ENCODE data around the gene KRT17. TPM values are rescaled to one million over a fixed set of nuclear protein-coding genes. Genes with fewer than 3 reads are reported as not detected.
"Not testable (repeated sequence)": the region's sequence is repeated elsewhere in the genome, so short reads cannot be mapped to it uniquely, and the experiment has no call there.

The KRT17 gene
- total RNA-seq, 1 donor from 2014 or later: 512 TPM

DNA sequence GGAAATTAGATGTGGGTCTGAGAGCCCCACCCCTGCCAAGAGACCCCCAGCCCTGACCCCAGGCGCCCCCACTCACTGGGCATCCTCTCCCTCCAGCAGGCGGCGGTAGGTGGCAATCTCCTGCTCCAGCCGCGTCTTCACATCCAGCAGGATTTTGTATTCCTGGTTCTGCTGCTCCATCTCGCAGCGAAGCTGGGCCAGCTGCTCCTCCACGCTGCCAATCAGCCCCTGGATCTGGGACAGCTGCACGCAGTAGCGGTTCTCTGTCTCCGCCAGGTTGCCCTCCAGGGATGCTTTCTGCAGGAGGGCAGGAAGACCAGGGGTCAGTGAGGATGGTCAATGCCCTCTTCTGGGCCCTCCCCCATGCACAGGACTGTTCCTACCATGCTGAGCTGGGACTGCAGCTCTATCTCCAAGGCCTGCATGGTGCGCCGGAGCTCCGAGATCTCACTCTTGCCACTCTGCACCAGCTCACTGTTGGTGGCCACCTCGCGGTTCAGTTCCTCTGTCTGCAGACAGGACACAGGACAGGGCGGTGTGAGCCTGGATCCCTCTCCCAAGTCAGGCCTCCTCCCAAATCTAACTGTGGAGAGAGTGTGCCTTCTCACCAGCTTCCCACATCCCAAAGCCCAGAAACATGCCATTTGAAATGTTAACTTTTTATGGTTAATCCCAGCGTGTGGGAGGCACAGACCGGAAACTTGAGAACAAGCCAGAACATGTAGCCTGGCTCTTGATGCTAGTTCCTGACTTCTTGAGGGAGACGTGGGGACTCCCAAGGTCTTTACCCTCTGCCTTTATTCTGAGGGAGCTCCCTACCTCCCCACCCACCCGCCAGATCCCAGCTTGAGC lies 3.6 kb downstream of the KRT17 start:
- H3K4me3 Mint-ChIP-seq: peak overlapping the region; percentile 81
- DNase-seq (ENCODE audit: extremely low spot score, unreplicated experiment): no peak
- peaks cover 23% of the 10 kb centered on the region for H3K27me3 Mint-ChIP-seq
- peak overlapping the region; percentile 99 for H3K27ac Mint-ChIP-seq
- H3K36me3 Mint-ChIP-seq: peaks cover 6% of the 10 kb centered on the region
- H3K4me1 Mint-ChIP-seq (ENCODE audit: unreplicated experiment): peaks cover 24% of the 10 kb centered on the region
- TF ChIP-seq CTCF (conservative IDR thresholded peaks at IDR 0.05): no peak
- H3K9me3 Mint-ChIP-seq: no peaks in the 10 kb centered on the region

- H3K4me1 Mint-ChIP-seq (ENCODE audit: unreplicated experiment): peaks cover 29% of the 10 kb centered on the region
- DNase-seq (ENCODE audit: extremely low spot score, unreplicated experiment); H3K9me3 Mint-ChIP-seq; H3K36me3 Mint-ChIP-seq: not testable (repeated sequence)
- peak overlapping the region; percentile 81 for H3K4me3 Mint-ChIP-seq
- H3K27ac Mint-ChIP-seq: peak overlapping the region; percentile 99
- peaks cover 23% of the 10 kb centered on the region for H3K27me3 Mint-ChIP-seq
Measured at GRCh38 chr17:41619927-41620582, 4.3 kb downstream of the KRT17 start.

DNA sequence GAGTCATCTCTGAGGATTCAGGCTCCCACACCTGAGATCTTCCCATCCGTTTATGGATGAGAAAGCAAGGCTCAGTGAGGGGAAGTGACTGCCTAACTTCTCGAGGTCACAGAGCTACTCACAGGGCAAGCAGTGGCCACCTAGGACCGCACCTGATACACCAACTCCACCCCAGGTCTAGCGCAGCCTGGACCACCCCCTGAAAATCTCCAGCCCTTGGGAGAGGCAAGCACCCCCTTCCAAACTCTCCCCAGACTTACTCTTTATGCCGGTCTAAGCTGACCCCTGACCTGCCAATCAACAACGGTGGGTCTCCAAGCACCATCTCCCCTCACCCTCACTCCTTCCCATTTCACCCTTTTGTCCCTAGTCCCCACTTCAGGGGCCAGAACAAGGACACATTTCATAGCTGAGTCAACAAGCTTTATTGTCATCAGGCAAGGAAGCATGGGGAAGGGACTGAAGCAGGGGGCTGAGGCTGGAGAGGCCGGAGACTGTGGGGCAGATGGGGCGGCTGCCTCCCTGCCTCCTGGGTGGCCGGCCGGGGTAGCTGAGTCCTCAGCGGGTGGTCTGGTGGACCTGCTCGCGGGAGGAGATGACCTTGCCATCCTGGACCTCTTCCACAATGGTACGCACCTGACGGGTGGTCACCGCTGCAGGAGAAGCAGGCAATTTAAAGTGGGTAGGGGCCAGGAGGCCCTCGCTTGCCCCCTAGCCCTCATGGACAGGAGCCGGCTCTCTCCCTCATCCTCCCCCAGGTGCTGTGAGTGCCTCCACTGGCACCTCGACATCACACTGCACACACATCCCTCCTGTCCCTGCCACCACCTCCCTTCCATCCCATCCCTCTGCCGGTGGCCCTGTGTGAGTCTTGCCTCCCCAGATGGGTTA lies 5.1 kb downstream of the KRT17 start:
- Mint-ChIP-seq H3K4me3 (peak overlapping the region; percentile 83), H3K27ac (peak overlapping the region; percentile 99), H3K27me3 (peaks cover 19% of the 10 kb centered on the region), H3K4me1 (ENCODE audit: unreplicated experiment) (peaks cover 24% of the 10 kb centered on the region), H3K9me3 (no peaks in the 10 kb centered on the region), H3K36me3 (peaks cover 6% of the 10 kb centered on the region)
- TF ChIP-seq CTCF (conservative IDR thresholded peaks at IDR 0.05): no peak
- DNase-seq (ENCODE audit: extremely low spot score, unreplicated experiment): no peak

- H3K27ac Mint-ChIP-seq: peak overlapping the region; percentile 99
- peaks cover 19% of the 10 kb centered on the region for H3K27me3 Mint-ChIP-seq
- no peak for DNase-seq (ENCODE audit: extremely low spot score, unreplicated experiment)
- TF ChIP-seq CTCF (conservative IDR thresholded peaks at IDR 0.05): no peak
- H3K4me3 Mint-ChIP-seq: peak overlapping the region; percentile 83
- peaks cover 24% of the 10 kb centered on the region for H3K4me1 Mint-ChIP-seq (ENCODE audit: unreplicated experiment)
- H3K36me3 Mint-ChIP-seq: peaks cover 6% of the 10 kb centered on the region
- no peaks in the 10 kb centered on the region for H3K9me3 Mint-ChIP-seq
Measured at GRCh38 chr17:41618341-41619035, 5.9 kb downstream of the KRT17 start.

- Mint-ChIP-seq H3K4me3 (peak overlapping the region; percentile 62), H3K27ac (peak overlapping the region; percentile 99), H3K36me3 (peaks cover 6% of the 10 kb centered on the region), H3K4me1 (ENCODE audit: unreplicated experiment) (peaks cover 24% of the 10 kb centered on the region), H3K9me3 (no peaks in the 10 kb centered on the region), H3K27me3 (peaks cover 19% of the 10 kb centered on the region)
- DNase-seq (ENCODE audit: extremely low spot score, unreplicated experiment): no peak
- TF ChIP-seq CTCF (conservative IDR thresholded peaks at IDR 0.05): no peak
Measured at GRCh38 chr17:41617698-41618097, 6.7 kb downstream of the KRT17 start.
